ENCODE data around the gene ATXN7L1.
"Not testable (repeated sequence)": the region's sequence is repeated elsewhere in the genome, so short reads cannot be mapped to it uniquely, and the experiment has no call there.

The ATXN7L1 gene

GRCh38 chr7:105707381-105707780 is 169.0 kb downstream of the ATXN7L1 start:
- no peak for DNase-seq (ENCODE audit: low read depth in 2 of 2)

- DNase-seq (ENCODE audit: low read depth in 2 of 2): no peak
Measured at GRCh38 chr7:105705427-105705826, 171.0 kb downstream of the ATXN7L1 start.

DNA sequence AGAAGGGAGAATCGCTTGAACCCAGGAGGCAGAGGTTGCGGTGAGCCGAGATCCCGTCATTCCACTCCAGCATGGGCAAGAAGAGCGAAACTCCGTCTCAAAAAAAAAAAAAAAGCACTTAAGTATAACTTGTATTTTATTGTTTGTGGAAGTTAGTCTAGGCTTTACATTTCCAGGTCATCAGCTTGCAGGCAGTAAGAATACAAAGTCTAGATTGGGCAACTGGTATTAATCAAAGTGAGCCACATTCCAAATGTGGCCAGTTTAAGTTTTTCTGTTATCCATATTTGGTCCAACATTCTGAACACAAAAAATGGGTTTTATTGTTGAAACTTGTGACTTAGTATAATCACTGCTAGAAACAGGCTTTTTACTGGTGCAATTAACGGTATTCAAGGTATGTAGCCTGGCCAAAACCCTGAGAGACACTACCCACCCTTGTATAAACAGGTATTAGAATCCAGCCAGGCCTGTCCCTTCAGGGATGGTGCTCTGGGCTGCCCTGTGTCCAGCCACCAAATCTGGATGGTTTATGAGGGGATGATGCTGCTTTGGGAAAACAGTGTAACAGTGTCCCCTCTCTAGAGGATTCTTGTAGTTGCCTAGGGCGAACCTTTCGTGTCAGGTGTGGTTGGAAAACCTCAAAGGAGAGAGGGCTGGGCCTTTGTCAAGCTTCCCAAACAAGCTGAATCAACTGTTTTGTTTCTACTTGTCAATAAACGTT is 173.0 kb downstream of the ATXN7L1 start:
- DNase-seq (ENCODE audit: low read depth in 2 of 2): no peak

DNA sequence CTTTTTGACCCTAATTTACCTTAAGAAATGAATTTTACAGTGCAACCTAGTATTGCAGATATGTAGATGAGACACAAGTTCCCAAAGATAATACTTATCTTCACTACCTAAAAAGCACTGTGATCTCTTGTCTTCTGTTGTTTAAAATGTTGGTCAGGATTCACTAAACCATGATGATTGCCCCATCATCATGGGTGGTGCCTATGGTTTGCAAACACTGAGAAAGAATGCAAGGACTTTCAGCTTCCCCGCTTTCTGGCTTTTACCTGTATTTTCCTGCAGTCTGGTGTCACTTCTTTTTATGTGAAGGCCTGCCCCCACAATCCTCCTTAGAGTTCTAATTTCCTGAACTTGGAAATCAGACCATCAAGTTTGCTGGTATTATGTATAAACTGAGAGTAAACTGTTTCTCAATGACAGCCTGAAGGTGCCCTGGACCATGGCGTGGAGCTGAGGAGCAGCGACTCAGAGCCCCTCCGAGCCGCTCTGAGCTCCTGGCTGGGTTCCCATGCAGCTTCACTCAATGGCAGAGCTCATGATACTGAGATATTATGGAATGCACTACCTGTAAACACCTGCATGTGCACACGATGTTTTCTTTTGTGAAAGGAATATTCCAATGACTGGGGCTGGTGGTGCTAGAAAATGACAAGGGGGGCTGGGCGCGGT is 176.7 kb downstream of the ATXN7L1 start:
- DNase-seq (ENCODE audit: low read depth in 2 of 2): no peak

- no peak for DNase-seq (ENCODE audit: low read depth in 2 of 2)
Measured at GRCh38 chr7:105698531-105698930, 177.9 kb downstream of the ATXN7L1 start.

GRCh38 chr7:105697753-105698152 is 178.6 kb downstream of the ATXN7L1 start:
- no peak for DNase-seq (ENCODE audit: low read depth in 2 of 2)

DNA sequence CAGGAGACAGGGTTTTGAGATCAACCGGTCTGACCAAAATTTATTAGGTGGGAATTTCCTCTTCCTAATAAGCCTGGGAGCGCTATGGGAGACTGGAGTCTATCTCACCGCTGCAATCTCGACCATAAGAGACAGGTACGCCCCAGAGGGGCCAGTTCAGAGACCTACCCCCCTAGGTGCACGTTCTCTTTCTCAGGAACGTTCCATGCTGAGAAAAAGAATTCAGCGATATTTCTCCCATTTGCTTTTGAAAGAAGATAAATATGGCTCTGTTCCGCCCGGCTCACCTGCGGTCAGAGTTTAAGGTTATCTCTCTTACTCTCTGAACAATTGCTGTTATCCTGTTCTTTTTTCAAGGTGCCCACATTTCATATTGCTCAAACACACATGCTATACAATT is 179.2 kb downstream of the ATXN7L1 start:
- DNase-seq (ENCODE audit: low read depth in 2 of 2): not testable (repeated sequence)

GRCh38 chr7:105693576-105693975 is 182.8 kb downstream of the ATXN7L1 start:
- DNase-seq (ENCODE audit: low read depth in 2 of 2): no peak

- no peak for DNase-seq (ENCODE audit: low read depth in 2 of 2)
Measured at GRCh38 chr7:105691680-105692564, 184.5 kb downstream of the ATXN7L1 start.

DNA sequence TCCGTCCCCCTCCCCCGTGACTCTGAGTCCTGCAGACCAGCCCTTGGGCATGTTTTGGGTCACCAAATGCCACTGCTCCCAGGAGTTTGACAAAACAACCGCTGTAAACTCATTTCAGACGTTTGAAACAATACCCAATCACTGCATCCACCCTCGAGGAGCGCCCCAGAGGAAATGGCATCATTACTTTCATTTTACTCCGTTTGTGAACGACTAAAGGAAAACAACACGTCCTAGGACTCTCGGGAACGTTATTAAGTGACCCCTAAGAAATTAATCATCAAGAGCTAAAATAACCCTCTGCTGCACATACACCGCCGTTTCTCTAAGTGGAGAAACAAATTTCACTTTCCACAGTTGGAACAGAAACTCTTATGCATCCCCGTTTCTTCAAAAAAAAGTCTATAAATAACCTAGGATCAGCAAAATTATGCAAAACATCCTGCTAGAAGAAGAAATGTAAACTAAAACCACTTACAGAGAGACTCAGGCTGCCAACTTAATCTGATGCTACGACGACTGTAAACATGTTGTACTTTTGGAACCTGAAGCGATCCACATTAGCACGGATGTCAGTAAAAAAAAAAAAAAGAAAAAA is 185.2 kb downstream of the ATXN7L1 start:
- DNase-seq (ENCODE audit: low read depth in 2 of 2): no peak

DNA sequence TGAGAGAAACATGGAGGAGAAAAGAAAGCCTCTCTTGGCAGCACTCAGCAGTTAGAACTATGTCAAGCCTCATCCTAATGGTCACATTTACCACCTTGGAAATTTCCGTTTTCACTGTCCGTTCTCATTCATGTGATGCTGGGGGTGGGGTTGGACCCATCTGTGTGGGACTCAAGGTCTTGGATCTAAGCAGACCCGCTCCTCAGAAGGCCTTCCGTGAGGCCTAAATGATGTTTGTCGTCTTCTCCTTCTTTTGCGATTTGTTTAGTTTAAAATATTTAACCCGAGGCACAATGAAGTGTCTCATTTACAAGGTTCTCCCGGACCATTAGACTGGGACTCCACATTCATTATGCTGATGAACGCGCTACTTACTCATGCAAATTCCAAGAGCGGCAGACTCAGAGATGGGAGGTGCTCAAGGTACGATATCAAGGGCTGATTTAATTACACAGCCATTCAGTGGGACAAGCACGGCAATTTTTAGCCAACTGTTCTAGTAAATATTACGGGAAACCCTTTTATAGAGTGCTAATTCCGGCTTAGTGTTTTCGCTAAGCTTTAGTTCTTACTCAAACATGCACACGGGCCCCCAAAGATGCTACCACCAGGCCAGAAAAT is 186.0 kb downstream of the ATXN7L1 start:
- DNase-seq (ENCODE audit: low read depth in 2 of 2): no peak

DNA sequence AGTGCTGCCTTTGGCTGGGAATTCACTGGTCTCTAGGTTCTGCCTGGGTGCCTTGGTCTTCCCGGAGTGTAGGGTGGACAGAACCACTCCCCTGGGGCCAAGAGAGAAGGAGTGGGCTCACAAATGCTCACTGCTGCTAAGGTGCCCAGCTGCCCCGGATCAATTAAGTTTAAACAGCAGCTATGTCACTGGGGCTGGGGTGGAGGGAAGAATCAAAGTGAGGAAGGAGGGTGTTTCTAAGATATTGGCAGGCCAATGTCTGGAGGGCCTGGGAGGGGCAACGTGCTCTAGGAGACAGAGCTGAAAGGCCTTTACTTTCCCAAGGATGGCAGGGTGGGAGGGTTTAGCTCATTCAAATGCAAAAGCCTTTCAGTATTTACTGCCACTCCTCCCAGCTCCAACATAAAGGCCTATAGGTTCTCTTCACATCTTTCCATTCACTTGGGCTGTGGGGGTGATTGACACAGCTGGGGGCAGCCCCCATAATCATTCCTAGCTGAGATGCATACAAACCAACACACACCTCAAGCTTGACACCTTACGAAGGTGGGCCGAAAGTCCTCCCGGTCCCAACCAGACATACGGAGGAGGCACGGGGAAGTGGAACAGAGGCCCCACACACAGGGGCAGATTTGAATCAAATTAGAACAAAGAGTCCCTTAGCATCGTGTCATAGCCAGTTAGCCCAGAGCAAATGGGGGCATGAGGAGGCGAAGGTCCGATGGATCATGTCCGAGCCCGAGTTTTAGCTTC is 187.2 kb downstream of the ATXN7L1 start:
- DNase-seq (ENCODE audit: low read depth in 2 of 2): no peak

DNA sequence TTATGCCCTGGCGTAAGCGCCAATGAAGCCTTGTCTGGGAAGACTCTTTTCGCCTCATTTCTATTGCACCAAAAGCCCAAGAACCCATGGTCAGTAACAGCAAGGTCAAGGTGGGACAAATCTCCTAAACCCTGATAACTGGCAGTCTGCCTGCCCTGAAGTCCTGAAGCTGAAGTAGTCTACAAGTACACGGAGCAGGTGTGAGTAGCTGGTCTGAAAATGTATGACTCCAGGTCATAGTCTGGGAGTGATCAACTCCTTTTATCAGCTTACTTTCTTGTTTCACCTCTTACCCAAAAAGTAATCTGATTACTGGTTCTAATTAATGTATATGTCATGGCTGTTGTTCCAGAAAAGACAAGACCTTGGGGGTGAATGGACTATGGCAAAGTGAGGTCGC is 187.8 kb downstream of the ATXN7L1 start:
- no peak for DNase-seq (ENCODE audit: low read depth in 2 of 2)

- DNase-seq (ENCODE audit: low read depth in 2 of 2): no peak
Measured at GRCh38 chr7:105685161-105685560, 191.2 kb downstream of the ATXN7L1 start.

DNA sequence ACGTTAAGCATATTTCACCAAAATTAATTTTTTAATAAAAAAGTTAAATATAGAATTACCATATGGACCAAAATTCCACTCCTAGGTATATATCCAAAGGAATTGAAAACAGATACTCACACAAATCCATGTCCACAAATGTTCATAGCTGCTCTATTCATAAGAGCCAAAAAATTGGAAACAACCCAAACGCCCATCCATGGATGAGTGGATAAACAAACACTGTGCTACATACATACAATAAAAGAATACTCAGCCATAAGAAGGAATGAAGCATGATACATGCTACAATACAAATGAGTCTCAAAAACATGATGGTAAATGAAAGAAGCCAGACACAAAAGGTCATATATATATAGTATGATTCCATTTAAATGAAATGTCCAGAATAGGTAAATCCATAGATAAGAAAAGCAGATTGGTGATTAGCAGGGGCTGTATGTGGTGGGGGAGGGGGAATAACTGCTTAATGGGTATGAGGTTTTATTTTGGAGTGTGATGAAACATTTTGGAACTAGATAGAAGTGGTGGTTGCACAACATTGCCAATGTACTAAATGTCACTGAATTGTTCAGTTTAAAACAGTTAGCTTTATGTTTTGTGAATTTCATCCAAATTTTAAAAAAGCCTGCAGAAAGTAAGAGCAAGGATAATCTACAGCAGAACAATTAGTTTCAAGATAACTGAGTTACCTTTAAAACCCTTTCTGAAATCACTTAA is 193.9 kb downstream of the ATXN7L1 start:
- no peak for DNase-seq (ENCODE audit: low read depth in 2 of 2)

- DNase-seq (ENCODE audit: low read depth in 2 of 2): no peak
Measured at GRCh38 chr7:105680505-105681187, 195.8 kb downstream of the ATXN7L1 start.

GRCh38 chr7:105678811-105679495 is 197.4 kb downstream of the ATXN7L1 start:
- no peak for DNase-seq (ENCODE audit: low read depth in 2 of 2)

DNA sequence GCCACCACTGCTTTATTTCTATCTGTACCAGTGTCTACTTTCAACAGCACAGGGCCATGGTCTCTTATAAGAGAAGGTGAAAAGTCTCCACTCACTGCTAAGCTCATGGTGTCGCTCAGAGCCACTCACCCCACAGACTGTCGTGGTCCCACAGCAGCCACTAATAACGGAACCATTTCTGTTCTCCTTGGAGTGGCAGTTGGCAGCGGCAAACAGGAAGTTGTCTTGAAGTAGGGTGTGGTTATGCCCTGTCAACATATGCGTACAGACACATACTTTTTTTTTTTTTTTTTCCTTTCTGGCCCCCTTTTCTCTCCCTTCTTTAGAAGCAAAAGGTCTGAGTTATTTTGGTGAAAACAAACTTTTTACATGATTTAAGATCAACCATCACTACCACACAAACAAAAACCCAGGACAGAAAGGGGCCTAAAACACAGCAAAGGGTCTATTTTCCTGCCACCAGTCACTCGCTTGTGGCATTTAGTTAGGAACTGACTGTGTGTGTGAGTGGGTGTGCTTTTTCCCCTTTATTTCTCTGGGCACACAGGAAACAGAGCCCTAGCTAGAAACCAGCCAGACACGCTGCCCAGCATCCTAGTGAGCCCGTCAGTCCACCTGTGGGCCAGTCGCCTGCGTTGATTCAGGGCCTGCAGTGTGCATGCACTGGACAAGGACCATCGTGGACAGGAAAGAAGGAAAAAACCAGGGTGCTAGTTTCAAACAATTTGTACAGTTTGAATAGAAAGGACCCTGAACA is 198.4 kb downstream of the ATXN7L1 start:
- DNase-seq (ENCODE audit: low read depth in 2 of 2): peak in 1 of 2 donors; percentile 50
